OCI-LY1 (cell line): ENCODE measurements around the gene RPL32.

Source experiments
- H2AFZ ChIP-seq: fragments of 200-600 bp; sonication (generic), shearing (Covaris generic); 2 replicates; pipeline ENCODE4 v1.6.0; 2014; ENCODE audit warnings: antibody characterized with exemption, mild to moderate bottlenecking, low read length
- H3F3A ChIP-seq: fragments of 200-600 bp; sonication (generic), shearing (Covaris generic); 2 replicates; pipeline ENCODE4 v1.6.0; 2014; ENCODE audit warnings: mild to moderate bottlenecking, antibody characterized with exemption, low read length, moderate library complexity; ENCODE audit not compliant: insufficient read depth
- H3K27ac ChIP-seq: fragments of 200-600 bp; sonication (generic); 2 replicates; pipeline ENCODE4 v1.5.1; 2014; ENCODE audit warnings: low read length, mixed run types, mild to moderate bottlenecking, low read depth; ENCODE audit not compliant: poor library complexity, severe bottlenecking
- H3K27me3 ChIP-seq: fragments of 200-600 bp; sonication (generic); 2 replicates; pipeline ENCODE4 v1.6.0; 2014; ENCODE audit warnings: antibody characterized with exemption, mild to moderate bottlenecking, low read length, moderate library complexity; ENCODE audit not compliant: insufficient read depth
- H3K36me3 ChIP-seq: fragments of 200-600 bp; sonication (generic); 2 replicates; pipeline ENCODE4 v1.6.1; 2014; ENCODE audit warnings: mild to moderate bottlenecking, antibody characterized with exemption, low read length, moderate library complexity, mixed read lengths; ENCODE audit not compliant: insufficient read depth
- H3K4me1 ChIP-seq: fragments of 200-600 bp; sonication (generic); 2 replicates; pipeline ENCODE4 v1.5.1; 2014; ENCODE audit warnings: mild to moderate bottlenecking, low read length, moderate library complexity; ENCODE audit not compliant: insufficient read depth, severe bottlenecking
- H3K4me2 ChIP-seq: fragments of 200-600 bp; sonication (generic), shearing (Covaris generic); 2 replicates; pipeline ENCODE4 v1.6.1; 2014; ENCODE audit warnings: low read length
- H3K4me3 ChIP-seq: fragments of 200-600 bp; sonication (generic); 2 replicates; pipeline ENCODE4 v1.5.1; 2014; ENCODE audit warnings: low read length, low read depth, mild to moderate bottlenecking, mixed read lengths; ENCODE audit not compliant: poor library complexity, severe bottlenecking
- H3K79me2 ChIP-seq: fragments of 200-600 bp; shearing (Covaris generic); 2 replicates; pipeline ENCODE4 v1.6.1; 2016; ENCODE audit warnings: mixed run types, low read length, mixed read lengths; ENCODE audit not compliant: insufficient read depth
- H3K9ac ChIP-seq: fragments of 200-600 bp; sonication (generic), shearing (Covaris generic); 2 replicates; pipeline ENCODE4 v1.6.1; 2014; ENCODE audit warnings: mild to moderate bottlenecking, low read length, mixed read lengths
- H3K9me2 ChIP-seq: fragments of 200-600 bp; sonication (generic), shearing (Covaris generic); 2 replicates; pipeline ENCODE4 v1.6.1; 2014; ENCODE audit warnings: low read depth, mild to moderate bottlenecking, low read length, mixed read lengths
- H3K9me3 ChIP-seq: fragments of 200-600 bp; shearing (Covaris generic); 2 replicates; pipeline ENCODE4 v1.6.1; 2014; ENCODE audit warnings: low read length, mixed read lengths
- H4K20me1 ChIP-seq: fragments of 200-600 bp; sonication (generic), shearing (Covaris generic); 2 replicates; pipeline ENCODE4 v1.6.0; 2016; ENCODE audit warnings: mild to moderate bottlenecking, low read length; ENCODE audit not compliant: insufficient read depth
- EZH2 ChIP-seq: fragments of 200-600 bp; sonication (generic), shearing (Covaris generic); IDR thresholded peaks from 2 replicates; pipeline ENCODE4 v1.8.0; 2017; ENCODE audit warnings: borderline replicate concordance, mixed run types, mild to moderate bottlenecking, antibody characterized with exemption, low read length, moderate library complexity, mixed read lengths
- TF ChIP-seq, protein P1 (sequence below): fragments of 200-600 bp; sonication (generic), shearing (Covaris generic); IDR thresholded peaks from 2 replicates; pipeline ENCODE4 v1.5.1; 2017; ENCODE audit warnings: mild to moderate bottlenecking, antibody characterized with exemption, low read length, moderate library complexity, mixed read lengths

The RPL32 gene

DNA sequence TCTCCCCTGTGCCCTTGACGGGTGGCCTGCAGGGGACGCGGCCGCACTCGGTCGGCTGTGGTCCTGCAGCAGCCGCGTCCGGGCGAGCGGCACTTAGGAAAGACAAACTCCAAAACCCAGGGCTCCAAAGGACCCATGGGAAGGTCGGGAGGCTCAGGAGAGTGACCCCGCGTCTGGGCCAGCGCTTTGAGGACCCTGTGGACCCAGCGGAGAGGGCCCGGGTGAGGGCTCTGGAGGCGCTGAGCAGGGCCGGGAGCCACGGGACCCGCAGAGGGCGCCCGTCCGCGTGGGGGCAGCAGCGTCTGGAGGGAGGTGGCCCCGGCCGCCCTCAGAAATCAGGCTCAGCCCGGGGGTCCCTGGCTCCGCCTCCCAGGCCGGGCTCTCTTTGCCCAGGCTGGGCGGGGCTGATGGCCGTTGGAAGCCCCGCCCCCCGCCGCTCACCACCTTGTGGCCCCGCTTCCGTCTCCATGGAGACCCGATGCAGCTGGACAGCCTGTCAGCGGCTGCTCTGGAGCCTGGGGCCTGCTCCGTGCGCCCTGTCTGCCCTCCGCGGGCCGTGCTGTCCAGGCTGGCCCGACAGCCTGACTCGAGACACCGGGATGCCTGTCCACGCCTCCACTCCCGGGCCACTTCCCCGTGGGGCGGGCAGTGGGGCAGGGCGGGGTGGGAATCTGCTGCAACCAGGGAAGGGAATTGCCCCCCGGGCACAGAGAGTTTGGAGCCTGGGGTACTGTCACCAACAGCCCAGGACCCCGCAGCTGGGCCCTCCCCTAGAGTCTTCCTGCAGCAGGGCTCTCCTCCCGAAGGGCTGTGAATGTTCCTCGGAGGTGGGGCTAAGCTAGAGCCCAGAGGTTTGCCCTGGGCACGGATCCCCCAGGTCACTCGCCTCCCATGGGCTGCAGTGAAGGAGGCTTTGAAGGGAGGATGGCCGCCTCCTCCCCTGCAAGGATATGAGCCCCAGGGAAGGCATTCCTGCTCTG, 34.8 kb upstream of the RPL32 start:
- Histone ChIP-seq H3K27ac (no peak overlapping the region), H3K9me2 (no peaks in the 10 kb centered on the region), H3K4me3 (no peak overlapping the region), H3K27me3 (no peaks in the 10 kb centered on the region; the same call in 1 of the 2 replicates), H3K36me3 (no peaks in the 10 kb centered on the region), H2AFZ (no peak overlapping the region), H3K9me3 (no peaks in the 10 kb centered on the region), H3K4me2 (no peak overlapping the region), H3K79me2 (no peaks in the 10 kb centered on the region), H3F3A (no peaks in the 10 kb centered on the region), H3K9ac (no peak overlapping the region), H4K20me1 (no peaks in the 10 kb centered on the region), H3K4me1 (no peaks in the 10 kb centered on the region)
- no peak for TF ChIP-seq EZH2
- TF ChIP-seq, protein P1, sequence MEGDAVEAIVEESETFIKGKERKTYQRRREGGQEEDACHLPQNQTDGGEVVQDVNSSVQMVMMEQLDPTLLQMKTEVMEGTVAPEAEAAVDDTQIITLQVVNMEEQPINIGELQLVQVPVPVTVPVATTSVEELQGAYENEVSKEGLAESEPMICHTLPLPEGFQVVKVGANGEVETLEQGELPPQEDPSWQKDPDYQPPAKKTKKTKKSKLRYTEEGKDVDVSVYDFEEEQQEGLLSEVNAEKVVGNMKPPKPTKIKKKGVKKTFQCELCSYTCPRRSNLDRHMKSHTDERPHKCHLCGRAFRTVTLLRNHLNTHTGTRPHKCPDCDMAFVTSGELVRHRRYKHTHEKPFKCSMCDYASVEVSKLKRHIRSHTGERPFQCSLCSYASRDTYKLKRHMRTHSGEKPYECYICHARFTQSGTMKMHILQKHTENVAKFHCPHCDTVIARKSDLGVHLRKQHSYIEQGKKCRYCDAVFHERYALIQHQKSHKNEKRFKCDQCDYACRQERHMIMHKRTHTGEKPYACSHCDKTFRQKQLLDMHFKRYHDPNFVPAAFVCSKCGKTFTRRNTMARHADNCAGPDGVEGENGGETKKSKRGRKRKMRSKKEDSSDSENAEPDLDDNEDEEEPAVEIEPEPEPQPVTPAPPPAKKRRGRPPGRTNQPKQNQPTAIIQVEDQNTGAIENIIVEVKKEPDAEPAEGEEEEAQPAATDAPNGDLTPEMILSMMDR: no peak; the same call in 1 of the 2 replicates

DNA sequence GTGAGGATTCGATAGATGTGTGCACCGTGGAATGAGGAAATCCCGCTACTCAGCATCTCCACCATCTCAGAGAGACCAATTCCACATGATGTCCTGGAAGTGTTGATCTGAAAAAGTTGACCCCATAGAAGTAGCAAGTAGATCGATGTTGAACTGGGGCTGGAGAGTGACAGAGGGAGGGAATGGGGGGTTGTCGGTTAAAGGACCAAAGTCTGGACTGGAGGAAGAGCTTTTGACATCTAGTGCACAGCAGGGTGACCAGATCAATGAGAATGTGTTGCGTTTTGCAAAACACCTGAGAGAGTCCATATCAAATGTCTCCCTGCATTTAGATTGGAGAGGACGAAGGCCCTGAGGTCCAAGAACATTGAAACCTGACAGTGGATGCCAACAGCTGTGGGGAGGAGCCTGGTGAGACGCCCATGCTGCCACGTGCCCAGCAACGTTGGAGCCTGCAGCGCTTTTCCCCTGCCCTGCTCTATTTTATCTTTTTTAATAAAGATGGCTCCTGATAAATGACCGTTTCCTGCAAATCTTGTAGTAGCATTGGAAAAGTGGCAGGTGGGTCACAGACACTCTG, 30.1 kb upstream of the RPL32 start:
- no peak overlapping the region for H3K4me3 ChIP-seq
- H3K36me3 ChIP-seq: no peaks in the 10 kb centered on the region
- H3F3A ChIP-seq: no peaks in the 10 kb centered on the region
- 0 out of 2 replicates have a peak, but pooled peaks cover 4% of the 10 kb centered on the region for H3K27me3 ChIP-seq
- H3K9me3 ChIP-seq: no peaks in the 10 kb centered on the region
- no peaks in the 10 kb centered on the region for H3K9me2 ChIP-seq
- TF ChIP-seq, protein P1: no peak
- no peak for TF ChIP-seq EZH2
- H3K4me2 ChIP-seq: no peak overlapping the region
- H3K4me1 ChIP-seq: no peaks in the 10 kb centered on the region
- H3K27ac ChIP-seq: no peak overlapping the region
- no peak overlapping the region for H3K9ac ChIP-seq
- no peaks in the 10 kb centered on the region for H3K79me2 ChIP-seq
- H4K20me1 ChIP-seq: no peaks in the 10 kb centered on the region
- H2AFZ ChIP-seq: no peak overlapping the region

DNA sequence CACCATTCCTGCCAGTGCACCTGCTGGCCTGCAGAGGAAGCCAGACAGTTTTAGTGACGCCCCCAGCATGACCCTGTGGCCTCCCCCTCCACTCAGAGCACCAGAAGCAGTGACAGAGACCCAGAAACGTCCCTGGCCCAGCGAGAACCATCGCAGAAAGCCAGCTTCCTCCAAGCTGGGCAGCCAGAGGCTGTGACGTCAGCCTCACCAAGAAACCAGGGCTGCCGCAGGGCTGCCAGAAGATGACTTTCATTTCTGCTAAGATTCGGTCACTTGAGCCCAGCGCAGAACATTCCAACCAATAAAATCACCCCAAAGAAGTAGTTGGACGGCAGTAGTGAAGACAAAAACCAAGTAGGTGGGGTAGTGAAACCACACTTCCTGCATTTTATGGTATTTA, 29.6 kb upstream of the RPL32 start:
- Histone ChIP-seq H3K4me1 (no peaks in the 10 kb centered on the region), H3K79me2 (no peaks in the 10 kb centered on the region), H3K9me3 (no peaks in the 10 kb centered on the region), H2AFZ (no peak overlapping the region), H3K27me3 (peaks cover 4% of the 10 kb centered on the region; the same call in 1 of the 2 replicates), H3K9ac (no peak overlapping the region), H3K36me3 (no peaks in the 10 kb centered on the region; the same call in 1 of the 2 replicates), H4K20me1 (no peaks in the 10 kb centered on the region), H3K4me2 (no peak overlapping the region), H3K27ac (no peak overlapping the region), H3K9me2 (no peaks in the 10 kb centered on the region), H3K4me3 (no peak overlapping the region), H3F3A (no peaks in the 10 kb centered on the region)
- no peak for TF ChIP-seq EZH2
- TF ChIP-seq, protein P1: no peak
